HG02678 (cell line): Measurements from ENCODE around the gene NTM.
"Not testable (repeated sequence)": the region's sequence is repeated elsewhere in the genome, so short reads cannot be mapped to it uniquely, and the experiment has no call there.

Experiments
- ATAC-seq: cut with Tn5 transposase; IDR thresholded peaks from one replicate; pipeline ENCODE4 v1.9.1; 2021; ENCODE audit warnings: mild to moderate bottlenecking, moderate library complexity; ENCODE audit not compliant: unreplicated experiment

Gene NTM

GRCh38 chr11:132048040-132048439 lies 677.6 kb downstream of the NTM start:
- no peak for ATAC-seq

- no peak for ATAC-seq
Measured at GRCh38 chr11:132049205-132049604, 678.8 kb downstream of the NTM start.

GRCh38 chr11:132050049-132050448 lies 679.6 kb downstream of the NTM start:
- ATAC-seq, result no peak

GRCh38 chr11:132050577-132051165 lies 680.3 kb downstream of the NTM start:
- no peak for ATAC-seq

GRCh38 chr11:132051704-132052103 lies 681.3 kb downstream of the NTM start:
- ATAC-seq, result no peak

- no peak for ATAC-seq
Measured at GRCh38 chr11:132052342-132052741, 681.9 kb downstream of the NTM start.

- ATAC-seq, result no peak
Measured at GRCh38 chr11:132052904-132053303, 682.5 kb downstream of the NTM start.

GRCh38 chr11:132054822-132055221 lies 684.4 kb downstream of the NTM start:
- no peak for ATAC-seq

- ATAC-seq, result no peak
Measured at GRCh38 chr11:132055296-132055695, 684.9 kb downstream of the NTM start.

GRCh38 chr11:132056689-132057088 lies 686.3 kb downstream of the NTM start:
- no peak for ATAC-seq

- no peak for ATAC-seq
Measured at GRCh38 chr11:132057266-132057665, 686.9 kb downstream of the NTM start.

- no peak for ATAC-seq
Measured at GRCh38 chr11:132058211-132058772, 687.9 kb downstream of the NTM start.

- no peak for ATAC-seq
Measured at GRCh38 chr11:132060567-132060966, 690.2 kb downstream of the NTM start.

- no peak for ATAC-seq
Measured at GRCh38 chr11:132062031-132062430, 691.6 kb downstream of the NTM start.

GRCh38 chr11:132062541-132062940 lies 692.1 kb downstream of the NTM start:
- no peak for ATAC-seq

- ATAC-seq, result no peak
Measured at GRCh38 chr11:132064987-132065620, 694.7 kb downstream of the NTM start.

GRCh38 chr11:132068556-132068955 lies 698.1 kb downstream of the NTM start:
- ATAC-seq, result no peak

- not testable (repeated sequence) for ATAC-seq
Measured at GRCh38 chr11:132069593-132069992, 699.2 kb downstream of the NTM start.

GRCh38 chr11:132070907-132071306 lies 700.5 kb downstream of the NTM start:
- ATAC-seq, result not testable (repeated sequence)

GRCh38 chr11:132072044-132072857 lies 701.8 kb downstream of the NTM start:
- ATAC-seq, result no peak

- no peak for ATAC-seq
Measured at GRCh38 chr11:132072858-132073211, 702.4 kb downstream of the NTM start.

GRCh38 chr11:132073787-132074186 lies 703.4 kb downstream of the NTM start:
- no peak for ATAC-seq
